Calu3 (cell line): ENCODE measurements around the gene AMMECR1. TPM values are rescaled to one million over a fixed set of nuclear protein-coding genes. Genes with fewer than 3 reads are reported as not detected.
A peak's percentile ranks its signal among the peaks of the same experiment; 100 is the strongest.
"Not testable (repeated sequence)": the region's sequence is repeated elsewhere in the genome, so short reads cannot be mapped to it uniquely, and the experiment has no call there.

Experiments used
- BruUV-seq: library from RNA; stranded (reverse); fragments of 400-500 nt; replicated peaks from 2 replicates; lab custom pipeline; 2021; lab: Mats Ljungman, UMichigan
- CTCF ChIA-PET: fragments of 300-600 bp; sonication (Branson Sonifier 250); formaldehyde crosslinking; loops from one replicate; lab custom pipeline; 2022; ENCODE audit warnings: antibody characterized with exemption; lab: Charles Lee
- DNase-seq: peaks from one replicate; pipeline ENCODE4 v3.0.0; 2022
- H3K27ac Mint-ChIP-seq: one replicate; pipeline ENCODE4 v1.8.0; 2022; ENCODE audit warnings: mixed read lengths; ENCODE audit not compliant: unreplicated experiment
- H3K27me3 Mint-ChIP-seq: one replicate; pipeline ENCODE4 v1.8.0; 2022; ENCODE audit warnings: mixed read lengths; ENCODE audit not compliant: unreplicated experiment
- H3K36me3 Mint-ChIP-seq: one replicate; pipeline ENCODE4 v1.8.0; 2022; ENCODE audit warnings: mild to moderate bottlenecking, moderate library complexity, mixed read lengths; ENCODE audit not compliant: insufficient read depth, unreplicated experiment
- H3K4me1 Mint-ChIP-seq: one replicate; pipeline ENCODE4 v1.8.0; 2022; ENCODE audit warnings: mild to moderate bottlenecking, low read depth, mixed read lengths; ENCODE audit not compliant: unreplicated experiment
- H3K4me3 Mint-ChIP-seq: one replicate; pipeline ENCODE4 v1.8.0; 2022; ENCODE audit warnings: mild to moderate bottlenecking, low read depth, moderate library complexity, mixed read lengths; ENCODE audit not compliant: unreplicated experiment
- H3K9me3 Mint-ChIP-seq: one replicate; pipeline ENCODE4 v1.8.0; 2022; ENCODE audit warnings: low read depth, mixed read lengths; ENCODE audit not compliant: unreplicated experiment
- CTCF ChIP-seq: fragments of 200-600 bp; IDR thresholded peaks from one replicate; pipeline ENCODE4 v1.8.0; 2022; ENCODE audit warnings: antibody characterized with exemption; ENCODE audit not compliant: unreplicated experiment
- intact Hi-C: fragments of 100-400 bp; cut with micrococcal nuclease; formaldehyde crosslinking; loops from one replicate; pipeline ENCODE4 v1.10.0; 2022; ENCODE audit not compliant: unreplicated experiment
- total RNA-seq: library from RNA; stranded (reverse); gene quantifications from 2 replicates; pipeline ENCODE4 v1.2.3, GENCODE V29; 2022

The AMMECR1 gene
- total RNA-seq, 1 experiment from 2014 or later: 23.5 TPM

- BruUV-seq: no TSS peak
- intact Hi-C loops: no loop called here
- Mint-ChIP-seq H3K27me3 (no peaks in the 10 kb centered on the region), H3K4me3 (no peak overlapping the region), H3K4me1 (peaks cover 8% of the 10 kb centered on the region), H3K9me3 (no peaks in the 10 kb centered on the region), H3K27ac (no peak overlapping the region), H3K36me3 (no peaks in the 10 kb centered on the region)
- DNase-seq: no peak
- CTCF ChIA-PET: no interaction called here
- no peak for TF ChIP-seq CTCF
Observed at GRCh38 chrX:110248578-110248977, 69.3 kb downstream of the AMMECR1 start.

GRCh38 chrX:110245011-110245410, 72.9 kb downstream of the AMMECR1 start:
- intact Hi-C loops: no loop called here
- Mint-ChIP-seq H3K4me3 (no peak overlapping the region), H3K27ac (no peak overlapping the region), H3K4me1 (peaks cover 37% of the 10 kb centered on the region), H3K36me3 (no peaks in the 10 kb centered on the region), H3K9me3 (peaks cover 2% of the 10 kb centered on the region), H3K27me3 (no peaks in the 10 kb centered on the region)
- DNase-seq: no peak
- CTCF ChIA-PET: no interaction called here
- no TSS peak for BruUV-seq
- TF ChIP-seq CTCF: no peak

- intact Hi-C loops: no loop called here
- CTCF ChIA-PET: interaction anchor here (0.9 kb wide), 1 partner anchor 42 kb away, joined by 3 read pairs; no protein-coding TSS in a partner anchor
Observed at GRCh38 chrX:110242371-110242770, 75.5 kb downstream of the AMMECR1 start.

GRCh38 chrX:110241816-110242215, 76.1 kb downstream of the AMMECR1 start:
- H3K4me1 Mint-ChIP-seq: peaks cover 64% of the 10 kb centered on the region
- TF ChIP-seq CTCF: no peak
- peaks cover 2% of the 10 kb centered on the region for H3K9me3 Mint-ChIP-seq
- intact Hi-C loops: no loop called here
- CTCF ChIA-PET: no interaction called here
- no TSS peak for BruUV-seq
- H3K27me3 Mint-ChIP-seq: no peaks in the 10 kb centered on the region
- no peak overlapping the region for H3K4me3 Mint-ChIP-seq
- no peak for DNase-seq
- H3K27ac Mint-ChIP-seq: no peak overlapping the region
- no peaks in the 10 kb centered on the region for H3K36me3 Mint-ChIP-seq

More at GRCh38 chrX:110242371-110242770, 75.5 kb downstream of the AMMECR1 start:
- Mint-ChIP-seq H3K9me3 (peaks cover 2% of the 10 kb centered on the region), H3K4me1 (peaks cover 58% of the 10 kb centered on the region), H3K27ac (no peak overlapping the region), H3K4me3 (no peak overlapping the region), H3K36me3 (no peaks in the 10 kb centered on the region), H3K27me3 (no peaks in the 10 kb centered on the region)
- no peak for DNase-seq
- BruUV-seq: no TSS peak
- no peak for TF ChIP-seq CTCF

- H3K4me3 Mint-ChIP-seq, H3K36me3 Mint-ChIP-seq, H3K9me3 Mint-ChIP-seq, H3K27ac Mint-ChIP-seq, H3K27me3 Mint-ChIP-seq, BruUV-seq: not testable (repeated sequence)
- CTCF ChIA-PET: interaction anchor here (1.1 to 1.5 kb wide), 3 partner anchors 28 to 157 kb away, joined by 3 to 7 read pairs (median 4); no protein-coding TSS in a partner anchor
- peaks cover 56% of the 10 kb centered on the region for H3K4me1 Mint-ChIP-seq
- intact Hi-C loops: loop anchor here (5.0 kb wide), 2 partner anchors 44 to 79 kb away; partner anchors contain the start of gene AMMECR1
- peak; percentile 53 for DNase-seq
Observed at GRCh38 chrX:110238259-110238658, 79.6 kb downstream of the AMMECR1 start.

- H3K27me3 Mint-ChIP-seq, H3K27ac Mint-ChIP-seq, CTCF ChIA-PET, DNase-seq, H3K9me3 Mint-ChIP-seq, intact Hi-C loops, BruUV-seq, H3K36me3 Mint-ChIP-seq, H3K4me3 Mint-ChIP-seq: not testable (repeated sequence)
- peaks cover 22% of the 10 kb centered on the region for H3K4me1 Mint-ChIP-seq
Observed at GRCh38 chrX:110231485-110231884, 86.4 kb downstream of the AMMECR1 start.

- peak overlapping the region; percentile 73 for H3K4me3 Mint-ChIP-seq
- H3K27ac Mint-ChIP-seq: peak overlapping the region; percentile 47
- H3K36me3 Mint-ChIP-seq, H3K9me3 Mint-ChIP-seq, H3K27me3 Mint-ChIP-seq, intact Hi-C loops, BruUV-seq: not testable (repeated sequence)
- H3K4me1 Mint-ChIP-seq: peaks cover 22% of the 10 kb centered on the region
- DNase-seq: peak; percentile 83
- CTCF ChIA-PET: interaction anchor here (1.0 to 1.1 kb wide), 2 partner anchors 51 to 69 kb away, joined by 3 read pairs; no protein-coding TSS in a partner anchor
Observed at GRCh38 chrX:110229497-110230111, 88.3 kb downstream of the AMMECR1 start.
